ENCODE results near the gene EBLN2.
"Not testable (repeated sequence)": the region's sequence is repeated elsewhere in the genome, so short reads cannot be mapped to it uniquely, and the experiment has no call there.

Gene EBLN2

DNA sequence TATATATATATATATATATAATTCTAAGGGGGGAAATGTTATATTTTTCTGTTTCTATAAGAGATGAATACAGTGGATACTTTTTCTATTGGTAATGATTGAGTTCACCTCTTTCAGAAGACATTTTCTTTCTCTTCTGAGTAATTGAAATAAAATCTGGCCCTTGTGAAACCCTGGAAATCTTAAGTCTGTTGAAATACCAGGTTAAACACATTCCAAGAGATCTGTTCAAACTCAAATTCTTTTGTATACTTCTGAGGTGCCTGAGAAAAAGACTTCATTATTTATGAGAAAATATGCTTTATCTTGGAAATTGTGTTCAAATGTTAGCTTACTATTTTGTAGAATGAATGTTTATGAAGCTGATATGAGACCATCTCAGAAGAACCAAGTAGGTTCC, 4.8 kb downstream of the EBLN2 start:
- DNase-seq, result not testable (repeated sequence)

DNA sequence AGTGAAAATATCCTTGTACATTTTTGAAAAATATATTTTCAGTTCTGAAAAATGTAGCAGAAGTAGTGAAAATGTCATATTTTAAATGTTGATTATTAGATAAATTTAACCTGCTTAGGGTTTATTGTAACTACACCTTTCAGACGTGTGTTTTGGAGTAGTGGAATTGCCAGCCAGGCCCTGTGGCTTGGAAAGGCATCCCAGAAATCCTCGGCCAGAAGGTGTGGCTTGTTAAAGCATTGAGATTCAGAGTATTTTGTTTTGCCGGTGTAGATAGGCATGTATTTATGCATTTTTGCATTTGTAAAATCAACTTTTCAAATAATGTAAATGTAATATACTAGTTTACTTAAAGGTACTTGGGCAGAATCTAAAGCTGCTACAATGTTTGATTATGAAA, 7.0 kb downstream of the EBLN2 start:
- DNase-seq, result no peak

DNA sequence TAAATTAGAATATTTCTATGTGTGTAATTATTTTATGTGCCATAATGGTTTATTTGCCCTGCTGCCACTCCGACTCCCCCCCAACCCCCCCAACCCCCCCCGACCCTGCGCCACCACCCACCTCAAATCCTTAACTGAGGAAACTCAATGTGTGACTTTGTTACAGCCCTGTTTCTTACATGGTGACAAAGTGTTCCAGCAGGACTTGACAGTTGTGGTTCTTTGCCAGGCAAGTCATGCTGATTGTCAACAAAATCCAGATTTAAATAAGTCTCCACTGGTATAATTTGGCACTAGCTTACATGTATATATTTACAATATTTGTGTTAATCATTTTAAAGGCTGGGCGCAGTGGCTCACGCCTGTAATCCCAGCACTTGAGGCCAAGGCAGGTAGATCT, 7.7 kb downstream of the EBLN2 start:
- DNase-seq, result no peak

DNA sequence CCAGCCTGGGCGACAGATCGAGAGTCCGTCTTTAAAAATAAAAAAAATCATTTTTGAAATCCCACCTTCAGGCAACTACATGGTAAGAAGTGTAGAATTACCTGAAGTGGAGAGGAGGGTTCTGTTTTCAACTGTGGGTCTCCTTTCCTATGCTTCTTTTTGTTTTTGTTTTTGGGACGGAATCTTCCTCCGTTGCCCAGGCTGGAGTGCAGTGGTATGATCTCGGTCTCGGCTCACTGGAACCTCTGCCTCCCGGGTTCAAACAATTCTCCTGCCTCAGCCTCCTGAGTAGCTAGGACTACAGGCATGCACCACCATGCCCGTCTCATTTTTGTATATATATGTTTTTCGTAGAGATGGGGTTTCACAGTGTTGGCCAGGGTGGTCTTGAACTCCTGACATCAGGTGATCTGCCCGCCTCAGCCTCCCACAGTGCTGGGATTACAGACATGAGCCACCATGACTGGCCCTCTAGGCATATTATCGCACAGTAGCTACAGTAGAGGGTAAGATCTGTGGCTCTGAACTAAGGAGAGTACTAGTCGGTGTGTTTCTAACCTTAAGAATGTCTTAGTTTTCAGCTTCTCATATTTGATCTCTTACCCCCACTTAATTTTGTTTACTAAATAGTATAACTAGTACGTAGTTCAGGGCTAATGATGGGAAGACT, 8.5 kb downstream of the EBLN2 start:
- DNase-seq, result no peak

DNA sequence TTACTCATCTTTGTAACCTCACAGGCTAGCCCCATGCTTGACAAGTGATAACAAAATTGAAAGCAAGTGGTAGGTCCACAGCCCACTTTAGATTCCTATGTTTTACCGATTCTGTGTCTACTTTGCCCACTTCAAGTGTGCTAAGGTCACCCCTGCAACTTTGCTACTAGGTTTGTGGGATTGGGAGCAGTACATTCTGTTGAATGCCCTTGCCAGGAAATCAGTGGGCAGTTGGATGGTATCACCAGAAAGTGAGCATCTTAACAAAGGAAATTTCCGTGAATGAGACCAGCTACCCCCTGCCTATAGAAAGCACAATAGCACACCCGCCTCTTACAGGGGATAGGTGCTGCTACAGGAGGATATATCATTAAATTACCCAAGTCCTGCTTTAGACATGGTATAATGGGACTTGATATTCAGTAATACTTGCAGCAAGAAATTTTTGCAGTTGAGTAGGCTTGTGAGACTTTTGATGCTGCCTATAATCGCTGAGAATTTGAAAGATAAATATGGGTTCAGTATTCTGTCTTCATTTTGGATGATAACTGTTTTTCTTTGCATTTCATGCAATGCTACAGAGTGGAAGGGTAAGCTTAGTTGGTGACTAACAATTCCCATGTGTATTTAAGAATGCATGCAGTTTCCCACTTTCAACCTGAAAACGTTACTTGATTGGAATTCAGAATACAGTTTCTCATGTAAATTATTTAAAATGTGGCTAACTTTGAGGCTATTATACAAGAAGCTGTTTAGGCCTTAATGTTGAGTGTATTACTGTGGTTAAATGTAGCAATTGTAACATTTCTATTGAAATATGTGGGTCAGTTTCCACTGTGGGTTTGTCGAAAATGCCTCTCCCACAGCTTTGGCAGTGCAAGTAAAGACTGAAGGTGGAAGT, 9.5 kb downstream of the EBLN2 start:
- DNase-seq, result no peak

DNA sequence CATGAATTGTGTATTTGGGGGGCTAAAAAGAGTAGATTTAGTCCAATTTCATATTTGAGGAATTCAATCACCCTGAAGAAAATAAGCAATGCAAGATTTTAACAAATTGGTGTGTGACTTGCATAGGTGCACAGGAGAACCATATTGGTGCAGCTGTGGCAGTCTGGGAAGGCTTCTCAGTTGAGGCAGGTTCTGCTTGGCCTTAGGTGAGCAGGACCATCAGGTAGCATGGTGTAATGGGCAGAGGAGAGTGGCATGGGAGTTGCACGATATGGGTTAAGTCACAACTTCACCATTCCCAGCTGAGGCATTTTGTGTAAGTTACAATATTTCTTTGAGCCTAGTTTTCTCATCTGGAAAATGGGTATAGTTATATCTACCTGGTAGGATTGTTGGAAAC, 10.5 kb downstream of the EBLN2 start:
- DNase-seq, result no peak

DNA sequence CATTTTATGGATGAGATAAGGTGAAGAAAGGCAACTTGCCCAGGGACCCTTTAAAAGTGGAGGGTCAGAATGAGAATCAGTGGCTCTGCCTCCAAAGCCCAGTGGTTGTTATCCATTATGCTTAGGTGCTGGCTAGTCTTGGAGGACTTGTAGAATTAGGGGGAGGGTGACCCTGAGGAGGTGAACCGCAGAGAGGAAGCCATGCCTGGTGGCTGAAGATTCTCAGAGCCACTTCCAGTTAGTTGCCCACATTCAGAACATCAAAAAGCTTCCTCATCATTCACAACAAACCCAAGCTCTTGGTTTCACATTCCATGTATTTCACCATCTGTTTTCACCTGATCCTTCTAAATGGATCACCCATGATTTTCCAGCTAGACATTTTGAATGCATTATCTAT, 11.2 kb downstream of the EBLN2 start:
- DNase-seq, result no peak

DNA sequence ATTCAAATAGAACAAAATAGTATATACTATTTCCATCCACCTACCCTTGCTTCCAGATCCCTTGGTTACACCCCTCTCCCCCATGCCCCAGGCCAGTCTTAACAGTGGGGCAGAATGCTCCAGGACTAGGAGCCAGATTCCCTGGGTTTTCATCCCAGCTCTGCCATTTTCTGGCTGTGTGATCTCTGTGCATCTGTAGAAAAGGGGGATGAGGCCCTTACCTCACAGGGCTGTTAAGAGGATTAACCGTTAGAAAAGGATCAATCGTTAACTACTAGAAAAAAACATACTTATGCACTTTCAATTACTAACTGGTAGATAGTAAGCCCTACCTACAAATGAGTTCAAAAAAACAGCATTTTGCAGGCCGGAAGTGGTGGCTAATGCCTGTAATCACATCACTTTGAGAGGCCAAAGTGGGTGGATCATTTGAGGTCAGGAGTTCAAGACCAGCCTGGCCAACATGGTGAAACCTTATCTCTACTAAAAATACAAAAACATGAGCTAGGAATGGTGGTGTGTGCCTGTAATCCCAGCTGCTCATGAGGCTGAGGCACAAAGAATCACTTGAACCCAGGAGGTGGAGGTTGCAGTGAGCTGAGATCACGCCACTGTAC, 11.7 kb downstream of the EBLN2 start:
- DNase-seq, result no peak

DNA sequence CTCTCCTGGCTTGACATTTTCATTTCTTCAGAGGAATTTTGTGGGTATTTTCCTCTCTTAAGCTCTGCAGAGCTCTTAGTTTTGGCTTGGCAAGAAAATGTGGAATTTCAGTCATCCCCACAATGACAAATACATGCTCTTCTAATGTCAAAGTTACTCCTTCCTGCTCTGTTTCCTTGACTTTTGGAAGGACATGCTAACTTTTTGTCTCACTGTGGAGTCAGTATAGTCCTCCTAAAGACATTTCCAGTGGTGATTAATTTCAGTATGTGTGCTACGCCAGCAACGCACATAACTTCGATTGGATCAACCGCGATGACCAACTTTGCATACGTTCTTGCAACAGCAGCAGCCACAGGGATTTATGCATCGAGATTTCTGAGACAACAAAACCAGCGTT, 13.3 kb downstream of the EBLN2 start:
- DNase-seq, result no peak

DNA sequence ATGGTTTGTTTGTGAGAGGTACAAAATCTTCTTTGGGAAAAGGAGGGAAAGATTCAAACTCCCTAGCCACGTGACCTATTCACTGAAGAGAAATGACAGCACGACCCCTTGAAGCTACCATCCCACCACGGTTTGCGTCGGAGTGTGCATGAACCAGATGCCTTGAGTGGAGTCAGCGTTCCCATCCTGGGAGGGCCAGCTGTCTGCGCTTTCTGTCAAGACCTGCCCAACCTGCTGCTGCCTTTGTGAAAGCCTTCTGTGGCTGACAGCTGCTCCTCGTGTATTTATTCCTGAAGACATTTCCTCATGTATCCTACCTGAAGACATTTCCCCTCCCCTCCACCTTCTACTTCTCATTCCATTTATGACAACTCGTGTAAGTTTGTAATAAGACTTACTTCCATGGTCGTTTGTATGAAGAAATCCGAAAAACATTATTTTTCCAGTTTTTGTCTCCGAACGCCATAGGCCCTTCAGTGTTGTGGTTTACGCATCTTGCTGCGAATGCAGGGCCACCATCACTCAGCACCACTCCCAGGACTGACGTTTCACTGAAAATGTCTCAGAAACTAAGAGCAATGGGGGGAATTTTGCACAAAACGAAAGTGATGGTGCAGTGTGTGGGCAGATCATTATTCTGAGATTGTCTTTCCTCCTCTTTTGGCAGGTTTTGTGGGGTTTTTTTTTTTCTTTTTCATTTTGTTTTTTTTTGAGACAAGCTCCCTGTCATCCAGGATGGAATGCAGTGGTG, 18.9 kb downstream of the EBLN2 start:
- DNase-seq, result no peak

DNA sequence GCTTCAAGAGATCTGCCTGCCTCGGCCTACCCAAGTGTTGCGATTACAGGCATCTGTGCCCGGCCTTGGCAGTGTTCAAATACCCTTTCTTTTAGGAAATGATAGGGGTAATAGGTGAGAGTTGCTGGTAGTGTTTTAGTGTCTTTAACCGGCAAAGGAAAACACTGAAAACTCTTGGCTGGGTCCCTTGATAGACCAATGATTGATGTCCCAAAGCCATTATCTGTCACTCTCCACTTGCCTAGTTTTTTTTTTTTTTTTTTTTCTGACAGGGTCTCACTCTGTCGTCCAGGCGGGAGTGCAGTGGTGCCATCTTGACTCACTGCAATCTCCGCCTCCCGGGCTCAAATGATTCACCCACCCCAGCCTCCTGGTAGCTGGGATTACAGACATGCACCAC, 19.7 kb downstream of the EBLN2 start:
- DNase-seq, result no peak

DNA sequence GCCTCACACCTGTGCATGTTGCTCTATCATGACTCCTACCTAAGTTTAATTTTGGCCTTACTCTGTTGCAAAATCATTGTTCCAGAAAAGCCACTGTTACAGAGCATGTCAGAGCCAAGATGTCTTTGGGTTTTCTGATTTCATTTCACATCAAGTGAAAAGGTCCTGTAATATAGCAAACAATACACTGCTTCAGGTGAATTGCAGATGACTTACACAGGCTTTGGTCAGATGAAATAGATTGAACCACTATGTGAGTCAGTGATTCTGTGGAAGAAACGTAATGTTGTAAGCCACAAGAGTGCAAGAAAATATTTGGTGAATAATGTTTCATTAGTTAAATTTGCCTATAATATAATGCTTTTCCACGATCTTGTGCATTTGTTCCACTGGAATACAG, 22.7 kb downstream of the EBLN2 start:
- DNase-seq, result no peak

DNA sequence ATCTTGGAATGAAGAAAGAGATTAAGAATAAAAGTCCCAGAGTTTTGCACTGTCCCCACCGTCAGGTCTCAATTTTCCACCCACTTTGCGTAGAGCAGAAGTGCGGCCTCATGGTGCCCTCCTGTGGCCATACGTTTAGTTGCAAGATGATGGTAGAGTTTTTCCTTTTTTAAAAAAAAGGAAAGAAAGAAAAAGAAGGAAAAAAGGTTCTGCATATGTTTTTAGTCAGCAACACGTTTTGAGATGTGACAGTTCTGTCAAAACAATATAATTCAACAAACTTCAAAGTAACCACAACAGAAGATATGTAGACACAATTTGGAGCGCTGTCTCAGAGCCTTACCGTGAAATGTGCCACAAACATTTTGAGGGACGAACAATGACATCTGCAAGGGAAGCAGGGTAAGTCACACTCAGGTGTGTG, 24.6 kb downstream of the EBLN2 start:
- DNase-seq, result peak; percentile 45

DNA sequence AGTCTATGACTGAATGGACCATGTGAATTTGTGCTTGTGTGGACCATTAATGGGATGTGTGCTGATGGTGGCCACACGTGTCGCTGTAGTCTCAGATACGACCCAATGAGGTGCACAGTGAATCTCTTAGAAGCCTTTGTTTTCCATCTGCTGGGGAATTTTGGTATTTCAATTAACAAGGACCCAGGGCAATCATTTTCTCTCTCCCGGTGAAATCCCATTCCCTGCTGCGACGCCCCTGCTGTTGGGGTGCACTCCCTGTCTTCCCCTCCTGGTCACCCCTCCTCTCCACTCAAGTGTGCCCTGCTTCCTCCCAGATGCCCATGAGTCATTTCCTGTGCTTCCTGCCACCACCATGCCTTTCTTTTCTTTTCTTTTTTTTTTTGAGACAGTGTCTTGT, 32.7 kb downstream of the EBLN2 start:
- no peak for DNase-seq

DNA sequence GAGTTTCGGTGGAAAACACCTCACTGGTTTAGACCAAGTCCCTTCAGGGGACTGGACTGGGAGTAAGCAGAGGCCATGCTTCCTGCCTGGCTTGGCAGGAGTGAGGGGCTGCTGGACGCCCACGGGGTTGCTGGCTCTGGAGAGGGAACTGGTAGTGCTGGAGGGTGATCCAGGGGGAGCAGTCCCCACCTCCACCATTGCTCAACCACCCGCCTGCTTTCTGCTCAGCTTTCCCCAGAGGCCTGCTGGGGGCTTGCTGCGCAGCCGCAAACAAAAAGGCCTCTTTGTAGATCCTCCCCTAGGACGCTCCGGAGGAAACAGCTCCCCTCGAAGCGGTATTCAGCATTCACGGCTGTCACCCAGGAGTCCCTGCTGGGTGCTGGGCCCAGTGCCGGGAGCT, 33.5 kb downstream of the EBLN2 start:
- DNase-seq, result no peak

DNA sequence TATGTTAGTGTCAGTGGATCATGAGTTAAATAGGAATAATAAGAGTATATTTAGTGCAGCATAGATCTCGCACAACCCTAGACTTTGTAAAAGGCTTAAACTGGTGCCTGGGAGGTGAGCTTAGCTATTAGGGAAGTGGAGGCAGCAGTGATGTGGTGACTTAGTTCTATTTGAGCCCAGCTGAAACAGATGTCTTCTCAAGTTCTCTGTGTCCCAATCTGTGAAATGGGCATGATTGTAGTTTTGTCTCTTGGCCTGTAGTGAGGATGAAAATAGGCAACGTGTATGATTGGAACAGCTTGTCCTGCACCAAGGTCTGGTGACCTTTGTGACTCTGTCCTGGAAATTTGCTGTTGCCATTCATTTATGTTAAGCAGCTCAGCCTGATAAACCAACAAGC, 34.7 kb downstream of the EBLN2 start:
- DNase-seq, result no peak

DNA sequence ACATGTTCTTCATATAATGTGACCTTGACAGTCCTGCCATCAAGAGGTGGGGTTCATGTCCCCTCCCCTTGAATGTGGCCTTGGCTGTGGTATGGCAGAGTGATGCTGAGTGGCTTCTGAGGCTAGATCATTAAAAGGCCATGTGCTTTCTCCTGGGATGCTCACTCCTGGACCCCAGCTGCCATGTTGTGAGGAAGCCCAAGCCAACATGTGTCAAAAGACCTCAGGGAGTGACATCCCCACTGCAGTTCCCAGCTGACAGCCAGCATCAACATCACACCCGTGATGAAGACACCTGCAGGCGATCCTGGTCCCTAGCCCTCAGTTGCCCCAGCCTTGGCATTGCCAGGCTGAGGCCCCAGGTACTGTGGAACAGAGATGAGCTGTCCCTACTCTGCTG, 36.6 kb downstream of the EBLN2 start:
- DNase-seq, result no peak

DNA sequence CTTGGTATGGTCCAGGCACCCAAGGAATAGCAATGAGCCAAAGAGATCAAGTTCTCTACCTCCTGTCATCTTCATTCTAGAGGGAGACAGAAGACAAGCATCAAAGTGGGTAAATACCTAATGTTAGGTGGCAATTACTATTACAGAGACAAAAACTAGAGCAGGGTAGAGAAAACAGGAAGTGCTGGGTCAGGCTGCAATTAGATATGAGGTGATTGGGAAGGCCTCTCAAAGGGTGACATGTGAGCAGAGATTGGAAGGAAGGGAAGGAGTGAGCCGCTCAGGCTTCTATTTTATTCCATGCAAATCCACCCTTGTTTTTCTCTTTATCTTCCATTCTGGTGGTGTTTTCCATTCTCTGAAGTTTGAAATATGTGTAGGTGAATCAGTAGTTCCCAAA, 37.4 kb downstream of the EBLN2 start:
- DNase-seq, result no peak

DNA sequence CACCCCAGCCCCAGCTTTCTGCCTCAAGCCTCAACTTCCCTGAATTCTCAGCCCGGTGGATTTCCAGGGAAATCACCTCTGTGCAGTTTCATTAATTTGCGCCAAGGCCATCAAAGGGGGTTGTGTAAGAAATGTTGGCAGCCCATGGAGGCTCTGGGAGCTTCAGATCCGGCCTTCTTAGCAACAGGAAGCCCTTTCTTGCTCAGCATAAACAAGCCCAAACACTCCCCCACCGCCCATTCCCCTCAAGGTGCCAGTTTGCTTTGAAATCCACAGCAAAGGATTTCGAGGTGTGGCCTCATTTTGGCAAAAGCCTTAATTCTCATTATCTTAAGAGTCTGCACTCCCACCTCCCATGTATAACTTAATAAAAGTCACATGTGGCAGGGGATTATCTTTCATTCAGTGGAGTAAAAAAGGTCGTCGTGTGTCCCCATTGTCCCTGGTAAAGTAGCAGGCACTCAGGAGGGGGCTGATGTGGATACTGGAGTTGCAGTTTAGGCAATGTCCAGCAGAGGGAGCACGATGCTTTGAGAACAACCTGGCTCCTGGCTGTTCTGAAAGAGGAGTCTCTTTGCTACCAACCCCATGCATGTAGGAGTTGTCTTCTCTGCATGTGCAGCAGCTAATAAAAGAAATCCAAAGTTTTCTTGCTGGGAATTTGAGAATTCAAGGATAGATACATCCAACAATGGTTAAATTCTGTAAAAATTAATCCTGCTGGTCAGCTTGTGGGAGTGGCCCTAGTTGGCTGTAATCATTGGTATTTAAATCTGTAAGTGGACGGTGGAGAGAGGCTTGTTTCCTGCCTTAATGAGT, 39.5 kb downstream of the EBLN2 start:
- peak; percentile 91 for DNase-seq

DNA sequence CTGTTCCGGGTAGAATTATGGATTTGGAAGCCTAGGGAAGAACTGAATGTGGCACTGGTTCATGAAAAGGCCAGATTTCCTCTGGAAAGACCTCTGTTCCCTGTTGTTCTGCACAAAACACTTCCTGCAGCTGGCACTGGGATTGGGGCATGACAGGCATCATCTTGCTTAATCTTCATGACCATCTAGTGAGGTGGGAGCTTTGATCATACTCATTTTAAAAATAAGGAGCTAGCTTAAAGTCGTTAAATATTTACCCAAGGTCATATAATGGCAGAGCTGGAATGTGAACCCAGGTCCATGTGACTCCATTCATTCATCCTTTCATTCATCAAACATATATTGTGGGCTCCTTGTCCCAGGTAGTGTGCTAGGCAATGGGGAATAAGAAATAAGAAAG, 40.4 kb downstream of the EBLN2 start:
- no peak for DNase-seq

DNA sequence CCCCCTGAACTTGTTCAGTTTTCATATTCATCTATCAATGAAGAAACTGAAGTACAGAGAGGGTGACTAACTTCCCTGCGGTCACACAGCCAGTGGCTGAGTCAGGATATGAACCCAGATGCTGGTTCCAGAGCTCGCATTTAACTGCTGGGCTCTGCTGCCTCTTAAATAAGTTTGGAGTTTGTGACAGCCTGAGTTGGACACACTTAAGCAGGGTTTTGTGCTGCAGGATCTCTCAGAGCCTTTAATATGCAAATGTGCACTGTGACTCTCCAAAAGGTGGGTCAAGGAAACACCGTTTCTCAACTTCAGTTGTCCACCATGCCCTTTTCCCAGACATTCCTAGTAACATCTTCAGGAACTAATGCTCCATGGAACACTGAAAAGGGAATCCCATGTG, 45.8 kb downstream of the EBLN2 start:
- no peak for DNase-seq

DNA sequence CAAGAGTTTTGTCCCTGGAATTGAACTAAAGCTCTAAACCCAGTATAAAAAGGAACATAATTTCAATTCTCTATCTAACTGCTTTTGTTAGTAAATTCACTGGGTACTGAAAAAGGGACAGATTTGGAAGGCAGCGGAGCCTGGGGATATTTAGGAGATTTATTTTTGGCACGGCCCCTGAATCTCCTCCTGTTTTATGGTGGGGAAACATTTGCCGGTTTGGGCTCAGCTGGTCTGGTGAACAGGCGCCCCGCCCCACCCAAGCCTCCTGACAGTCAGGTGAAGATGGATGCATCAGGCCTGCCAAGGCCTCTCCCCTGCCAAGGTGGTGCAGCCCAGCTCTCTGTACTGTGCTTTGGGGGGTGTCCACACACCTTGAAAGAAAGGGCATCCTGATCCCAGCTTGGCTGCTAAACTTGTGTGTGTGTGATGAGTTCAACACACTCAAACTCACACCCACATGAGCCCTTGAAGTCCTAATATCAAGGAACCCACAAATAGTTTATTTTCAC, 46.3 kb downstream of the EBLN2 start:
- no peak for DNase-seq
